Left colon (tissue), 2 donors: Measurements from ENCODE around the gene AURKA. TPM values are rescaled to one million over a fixed set of nuclear protein-coding genes. Genes with fewer than 3 reads are reported as not detected.
"Not testable (repeated sequence)": the region's sequence is repeated elsewhere in the genome, so short reads cannot be mapped to it uniquely, and the experiment has no call there.

Experiments
- ATAC-seq: fragments of 200-7000 bp; cut with Tn5 transposase; one replicate; pipeline ENCODE4 v1.9.1; 2020; ENCODE audit warnings: mild to moderate bottlenecking, moderate library complexity
- DNase-seq, 2 donors: peaks; one replicate each; pipeline ENCODE4 v3.0.0-alpha.2; 2020
- intact Hi-C, 2 donors: fragments of 100-400 bp; cut with DNase I in 1 of 2; cut with micrococcal nuclease in 1 of 2; formaldehyde crosslinking; loops; one replicate each; pipeline versions ENCODE4 v1.11.2 to v1.14.0; 2022; cut with DNase I, micrococcal nuclease
- total RNA-seq, 2 donors: library from RNA; stranded (reverse); fragmentation: NEBNext Ultra II Directional; extraction: Animal tissue kit (Norgen Biotek cat#: 25700); gene quantifications; one replicate each; pipeline ENCODE4 v1.2.1, GENCODE V29; 2021
- donor health status: DM: no; HTN: no; CAD: no.
- donor health status: DM: yes; HTN: yes; CAD: no.

The AURKA gene
- total RNA-seq, 2 donors from 2014 or later, result 13.3 to 21.1 TPM

- no peak for ATAC-seq
- intact Hi-C loops, result no loop called here
- DNase-seq, result no peak
Observed at GRCh38 chr20:56423211-56423610, 31.2 kb upstream of the AURKA start.

- no peak for DNase-seq
- intact Hi-C loops, result no loop called here
- ATAC-seq, result no peak
Observed at GRCh38 chr20:56422824-56423189, 30.8 kb upstream of the AURKA start.

DNA sequence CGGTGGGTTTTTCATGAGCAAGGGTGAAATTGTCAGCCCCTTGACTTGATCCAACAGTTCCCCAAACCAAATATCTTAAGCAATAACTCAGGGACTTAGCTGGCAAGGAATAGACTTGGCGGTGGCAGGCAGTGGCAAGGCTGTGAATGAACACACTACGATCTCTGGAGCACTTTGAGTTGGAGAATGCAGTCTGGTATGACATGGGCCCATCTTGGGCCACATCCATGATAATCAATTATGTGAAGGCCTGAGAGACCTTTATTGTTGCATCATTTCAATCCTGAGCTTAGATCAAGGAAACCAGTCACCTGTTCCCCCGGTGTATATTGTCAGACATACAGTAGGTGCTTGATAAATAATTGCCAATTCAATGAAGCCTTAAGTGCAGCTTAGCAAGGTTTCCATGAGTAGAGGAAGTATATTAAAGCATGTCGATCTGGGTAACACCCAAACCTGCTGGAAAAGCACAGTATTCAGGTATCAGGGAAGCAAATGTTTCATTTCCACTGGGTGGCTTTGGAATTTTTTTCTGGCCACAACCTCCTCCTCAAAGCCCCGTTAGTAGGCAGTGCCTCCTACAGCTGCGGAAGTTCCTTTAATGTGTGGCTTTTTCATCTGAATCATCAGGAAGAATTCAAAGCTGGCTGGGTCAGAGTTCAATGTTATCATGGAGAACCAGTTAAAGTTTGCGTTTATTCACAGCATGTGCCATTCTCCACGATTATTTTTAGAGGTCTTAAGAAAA, 30.2 kb upstream of the AURKA start:
- no peak for ATAC-seq

GRCh38 chr20:56420940-56421688, 29.1 kb upstream of the AURKA start:
- ATAC-seq, result no peak
- DNase-seq, result no peak
- intact Hi-C loops, result no loop called here

More for the DNA sequence above, 30.2 kb upstream of the AURKA start:
- no peak for DNase-seq
- intact Hi-C loops, result no loop called here

GRCh38 chr20:56420028-56420427, 28.0 kb upstream of the AURKA start:
- ATAC-seq (no peak), DNase-seq (no peak)
- intact Hi-C loops, result no loop called here

- DNase-seq (no peak), ATAC-seq (no peak)
- intact Hi-C loops, result no loop called here
Observed at GRCh38 chr20:56418385-56418861, 26.4 kb upstream of the AURKA start.

GRCh38 chr20:56417911-56418310, 25.9 kb upstream of the AURKA start:
- intact Hi-C loops, result no loop called here
- DNase-seq (no peak), ATAC-seq (no peak)

DNA sequence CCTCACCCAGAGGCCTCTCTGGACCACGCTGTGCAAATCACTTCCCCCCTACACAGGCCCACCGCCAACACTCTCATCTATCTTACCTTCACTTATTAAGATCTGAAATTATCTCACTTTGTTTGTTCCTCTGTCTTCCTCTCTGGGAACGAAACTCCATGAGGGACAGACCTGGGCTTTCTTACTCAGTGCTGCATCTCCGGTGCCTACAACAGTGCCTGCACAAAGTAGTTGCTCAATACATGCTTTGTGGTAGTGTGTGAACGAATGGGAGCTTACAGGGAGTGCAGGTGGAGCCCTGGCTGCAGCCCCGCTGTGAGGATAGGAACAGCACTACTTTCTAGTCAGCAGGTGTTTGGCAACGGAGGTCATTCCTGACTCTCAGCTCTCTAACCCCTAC, 25.4 kb upstream of the AURKA start:
- intact Hi-C loops, result no loop called here
- DNase-seq (no peak), ATAC-seq (no peak)

GRCh38 chr20:56414842-56415765, 23.1 kb upstream of the AURKA start:
- ATAC-seq, result no peak
- intact Hi-C loops, result no loop called here

GRCh38 chr20:56412949-56413348, 20.9 kb upstream of the AURKA start:
- DNase-seq, result no peak
- ATAC-seq, result no peak
- intact Hi-C loops, result no loop called here

More at GRCh38 chr20:56414842-56415765, 23.1 kb upstream of the AURKA start:
- DNase-seq, result no peak

GRCh38 chr20:56412473-56412790, 20.4 kb upstream of the AURKA start:
- intact Hi-C loops, result no loop called here
- ATAC-seq (no peak), DNase-seq (no peak)

DNA sequence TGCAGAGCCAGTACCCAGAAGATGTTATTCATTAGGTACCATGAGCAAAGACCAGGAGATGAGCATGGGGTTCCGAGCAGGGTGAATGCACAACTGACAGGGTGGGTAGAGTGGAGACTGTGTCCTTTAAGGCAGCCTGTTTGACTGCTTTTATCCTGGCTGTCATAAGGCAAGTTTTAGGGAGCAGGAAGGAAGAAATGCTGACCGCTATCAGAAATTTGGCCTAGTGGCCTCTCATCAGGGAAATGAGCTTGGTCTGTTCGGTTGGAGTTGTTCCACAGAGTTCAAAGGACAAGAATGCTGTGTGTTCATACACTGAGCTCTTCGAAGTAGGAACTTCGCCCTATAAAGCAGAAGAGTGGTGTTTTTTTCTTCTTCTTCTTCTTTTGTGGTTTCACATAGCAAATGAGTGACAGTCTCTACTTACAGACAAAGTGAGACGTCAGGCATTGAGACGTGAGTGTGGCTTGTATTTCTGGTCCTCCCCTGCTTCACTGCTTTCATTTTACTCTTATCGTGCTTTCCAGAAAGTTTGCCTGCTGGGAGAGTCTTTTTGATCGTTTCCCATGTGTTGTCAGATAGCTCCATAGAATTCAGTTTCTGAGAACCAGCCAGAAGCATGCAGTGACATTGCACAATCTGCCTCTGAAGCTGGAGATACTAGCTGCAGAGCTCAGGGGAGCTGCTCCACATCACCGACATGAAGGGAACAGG, 19.9 kb upstream of the AURKA start, which contains the start of gene CASS4:
TSS of gene CASS4 (plus strand) at position 502 of the 714 bp plus-strand sequence. CDS start at position 701, 199 bp downstream.
- ATAC-seq (no peak), DNase-seq (no peak)
- intact Hi-C loops, result no loop called here

- ATAC-seq, intact Hi-C loops, DNase-seq: not testable (repeated sequence)
Observed at GRCh38 chr20:56411287-56411686, 19.3 kb upstream of the AURKA start.

GRCh38 chr20:56409956-56410355, 17.9 kb upstream of the AURKA start:
- no peak for DNase-seq
- intact Hi-C loops, result no loop called here
- ATAC-seq, result no peak

DNA sequence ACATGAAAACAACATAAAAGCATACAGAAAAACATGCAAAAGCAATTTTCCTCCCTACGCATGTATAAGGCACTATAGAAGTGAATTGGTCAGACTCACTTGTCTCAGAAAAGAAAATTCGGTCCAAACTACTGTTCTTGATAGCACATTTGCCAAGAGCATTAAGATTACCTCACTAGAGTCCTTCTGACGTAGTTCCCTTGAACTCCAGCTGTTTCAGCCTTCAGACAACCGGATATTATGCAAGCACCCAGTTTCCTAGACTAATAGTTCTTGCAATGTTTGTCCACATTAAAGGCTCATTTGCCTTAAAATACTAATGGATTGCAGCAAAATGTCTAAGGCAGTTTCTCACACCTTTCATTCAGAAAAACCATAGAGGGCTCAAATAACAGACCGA, 17.5 kb upstream of the AURKA start:
- ATAC-seq (no peak), DNase-seq (no peak)
- intact Hi-C loops, result no loop called here

DNA sequence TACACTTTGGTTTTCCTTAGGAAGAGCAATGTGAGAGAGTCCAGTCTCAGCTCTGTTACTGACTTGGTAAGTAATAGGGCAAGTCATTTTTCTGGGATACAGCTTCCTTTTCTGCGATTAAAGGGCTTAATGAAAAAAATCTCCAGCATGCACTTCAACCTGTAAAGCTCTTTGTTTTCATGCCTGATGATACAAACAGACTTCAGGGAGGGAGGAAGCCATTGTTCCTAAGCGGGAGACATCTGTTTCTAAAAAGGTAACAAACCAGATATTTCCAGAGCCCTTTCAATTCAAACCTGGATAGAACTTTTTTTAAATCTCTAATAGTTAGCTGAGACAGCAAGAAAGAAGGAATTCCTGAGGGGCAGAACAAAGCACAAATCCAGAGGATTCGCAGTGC, 14.9 kb upstream of the AURKA start:
- intact Hi-C loops, result no loop called here
- no peak for DNase-seq
- no peak for ATAC-seq

- ATAC-seq, result not testable (repeated sequence)
Observed at GRCh38 chr20:56405356-56405755, 13.3 kb upstream of the AURKA start.

GRCh38 chr20:56403465-56403864, 11.4 kb upstream of the AURKA start:
- ATAC-seq (no peak), DNase-seq (no peak)
- intact Hi-C loops, result no loop called here

More at GRCh38 chr20:56405356-56405755, 13.3 kb upstream of the AURKA start:
- intact Hi-C loops, DNase-seq: not testable (repeated sequence)
